ENCODE data around the gene PDXK.

PDXK gene

GRCh38 chr21:43744725-43745124 is 25.8 kb downstream of the PDXK start:
- DNase-seq = no peak

- DNase-seq = no peak
Measured at GRCh38 chr21:43745772-43746517, 27.0 kb downstream of the PDXK start.

GRCh38 chr21:43748622-43749021 is 29.7 kb downstream of the PDXK start:
- DNase-seq = no peak

GRCh38 chr21:43749651-43750262 is 30.8 kb downstream of the PDXK start:
- no peak for DNase-seq

GRCh38 chr21:43750339-43751033 is 31.6 kb downstream of the PDXK start:
- DNase-seq = no peak

- no peak for DNase-seq
Measured at GRCh38 chr21:43751955-43752591, 33.1 kb downstream of the PDXK start.

GRCh38 chr21:43752758-43753438 is 34.0 kb downstream of the PDXK start:
- DNase-seq = no peak

GRCh38 chr21:43753439-43753799 is 34.5 kb downstream of the PDXK start:
- no peak for DNase-seq

GRCh38 chr21:43754948-43755781 is 36.2 kb downstream of the PDXK start:
- DNase-seq = no peak

- no peak for DNase-seq
Measured at GRCh38 chr21:43755820-43756594, 37.1 kb downstream of the PDXK start.

- no peak for DNase-seq
Measured at GRCh38 chr21:43757601-43758000, 38.7 kb downstream of the PDXK start.

GRCh38 chr21:43758111-43758641 is 39.2 kb downstream of the PDXK start:
- DNase-seq = no peak

GRCh38 chr21:43758811-43759210 is 39.9 kb downstream of the PDXK start:
- no peak for DNase-seq

- no peak for DNase-seq
Measured at GRCh38 chr21:43759651-43760050, 40.7 kb downstream of the PDXK start.

- no peak for DNase-seq
Measured at GRCh38 chr21:43760391-43760958, 41.5 kb downstream of the PDXK start.

- no peak for DNase-seq
Measured at GRCh38 chr21:43761886-43762285, 43.0 kb downstream of the PDXK start.

- DNase-seq = no peak
Measured at GRCh38 chr21:43762303-43763128, 43.6 kb downstream of the PDXK start.

GRCh38 chr21:43763901-43764523 is 45.1 kb downstream of the PDXK start:
- no peak for DNase-seq
